Ishikawa (cell line): ENCODE measurements around the gene TXLNA.

ENCODE experiments used
- CEBPB ChIP-seq: IDR thresholded peaks from 2 replicates; pipeline ENCODE4 v1.6.1; 2012
- CREB1 ChIP-seq: IDR thresholded peaks from 2 replicates; pipeline ENCODE4 v1.6.1; 2012; ENCODE audit warnings: low read depth
- EGR1 ChIP-seq: IDR thresholded peaks from 2 replicates; pipeline ENCODE4 v1.6.1; 2012
- EP300 ChIP-seq: IDR thresholded peaks from 2 replicates; pipeline ENCODE4 v1.6.1; 2012; ENCODE audit warnings: borderline replicate concordance
- FOXM1 ChIP-seq: IDR thresholded peaks from 2 replicates; pipeline ENCODE4 v1.6.1; 2012; ENCODE audit warnings: low read depth, borderline replicate concordance
- MAX ChIP-seq: IDR thresholded peaks from 2 replicates; pipeline ENCODE4 v1.6.1; 2012
- NFIC ChIP-seq: IDR thresholded peaks from 2 replicates; pipeline ENCODE4 v1.6.1; 2012
- RAD21 ChIP-seq: IDR thresholded peaks from 2 replicates; pipeline ENCODE4 v1.6.1; 2012; ENCODE audit warnings: low read depth
- REST ChIP-seq: IDR thresholded peaks from 2 replicates; pipeline ENCODE4 v1.6.1; 2012; ENCODE audit warnings: low read depth, mild to moderate bottlenecking
- TAF1 ChIP-seq: IDR thresholded peaks from 2 replicates; pipeline ENCODE4 v1.6.1; 2012; ENCODE audit warnings: low read depth, mild to moderate bottlenecking
- TCF12 ChIP-seq: IDR thresholded peaks from 2 replicates; pipeline ENCODE4 v1.6.1; 2012; ENCODE audit warnings: low read depth
- TEAD4 ChIP-seq: IDR thresholded peaks from 2 replicates; pipeline ENCODE4 v1.6.1; 2012
- USF1 ChIP-seq: IDR thresholded peaks from 2 replicates; pipeline ENCODE4 v1.6.1; 2012
- YY1 ChIP-seq: IDR thresholded peaks from 2 replicates; pipeline ENCODE4 v1.6.1; 2012; ENCODE audit warnings: low read depth
- ZBTB7A ChIP-seq: IDR thresholded peaks from 2 replicates; pipeline ENCODE4 v1.6.1; 2012; ENCODE audit warnings: low read depth

The TXLNA gene

GRCh38 chr1:32151319-32151787, 28.1 kb upstream of the TXLNA start:
- TF ChIP-seq CEBPB (no peak), CREB1 (no peak), EGR1 (no peak), REST (no peak)

- TF ChIP-seq REST: no peak
Observed at GRCh38 chr1:32159189-32159588, 20.3 kb upstream of the TXLNA start.

GRCh38 chr1:32163405-32163804, 16.1 kb upstream of the TXLNA start:
- TF ChIP-seq TCF12 (no peak), CREB1 (no peak), MAX (no peak), CEBPB (no peak), RAD21 (no peak), EP300 (no peak), REST (no peak), EGR1 (no peak), NFIC (no peak), TEAD4 (no peak), FOXM1 (no peak), TAF1 (no peak), ZBTB7A (no peak), YY1 (no peak)

GRCh38 chr1:32170991-32171390, 8.5 kb upstream of the TXLNA start:
- TF ChIP-seq EP300 (no peak), RAD21 (no peak), FOXM1 (no peak), YY1 (no peak), MAX (no peak), ZBTB7A (no peak), CEBPB (no peak), TCF12 (no peak), TAF1 (no peak), EGR1 (no peak), TEAD4 (no peak)

GRCh38 chr1:32172621-32173245, 6.7 kb upstream of the TXLNA start:
- no peak for TF ChIP-seq CEBPB
- no peak for TF ChIP-seq RAD21
- TF ChIP-seq USF1: no peak
- TF ChIP-seq TEAD4: no peak
- TF ChIP-seq MAX: no peak
- no peak for TF ChIP-seq TCF12
- no peak for TF ChIP-seq CREB1
- no peak for TF ChIP-seq TAF1
- TF ChIP-seq REST: no peak
- no peak for TF ChIP-seq EGR1
- TF ChIP-seq FOXM1: no peak
- no peak for TF ChIP-seq ZBTB7A
- no peak for TF ChIP-seq EP300
- no peak for TF ChIP-seq YY1
- TF ChIP-seq NFIC: no peak
